Measurements from ENCODE around the gene SPAG16.

SPAG16 gene

GRCh38 chr2:214077727-214078126 is 793.5 kb downstream of the SPAG16 start:
- no peak for TF ChIP-seq ZFP30 (CRISPR knock-in tag; IDR thresholded peaks at IDR 0.05)
- no peak for TF ChIP-seq TOX (CRISPR knock-in tag; IDR thresholded peaks at IDR 0.05; ENCODE audit: borderline replicate concordance)
- no peak for TF ChIP-seq ZNF565 (CRISPR knock-in tag; conservative IDR thresholded peaks at IDR 0.05; ENCODE audit: low read depth)
- no peak for TF ChIP-seq OSR1 (CRISPR knock-in tag; IDR thresholded peaks at IDR 0.05)
- no peak for TF ChIP-seq ARNTL (CRISPR knock-in tag; IDR thresholded peaks at IDR 0.05; ENCODE audit: borderline replicate concordance, low read depth)
- no peak for TF ChIP-seq TSHZ2 (CRISPR knock-in tag; IDR thresholded peaks at IDR 0.05)
- no peak for TF ChIP-seq RARB (CRISPR knock-in tag; IDR thresholded peaks at IDR 0.05)
- TF ChIP-seq ESRRG (CRISPR knock-in tag; IDR thresholded peaks at IDR 0.05): no peak
- ATAC-seq: no peak

- TF ChIP-seq OSR1 (CRISPR knock-in tag; IDR thresholded peaks at IDR 0.05) (no peak), CSRNP3 (CRISPR knock-in tag; IDR thresholded peaks at IDR 0.05) (no peak), ZC3H10 (CRISPR knock-in tag; IDR thresholded peaks at IDR 0.05) (no peak), ARNTL (CRISPR knock-in tag; IDR thresholded peaks at IDR 0.05; ENCODE audit: borderline replicate concordance, low read depth) (no peak), ESRRG (CRISPR knock-in tag; IDR thresholded peaks at IDR 0.05) (no peak), ZFP30 (CRISPR knock-in tag; IDR thresholded peaks at IDR 0.05) (no peak), PPARA (CRISPR knock-in tag; IDR thresholded peaks at IDR 0.05; ENCODE audit: borderline replicate concordance) (no peak), POU6F1 (CRISPR knock-in tag; IDR thresholded peaks at IDR 0.05; ENCODE audit: borderline replicate concordance, low read depth) (no peak), TSHZ2 (CRISPR knock-in tag; IDR thresholded peaks at IDR 0.05) (no peak), TCF4 (CRISPR knock-in tag; IDR thresholded peaks at IDR 0.05; ENCODE audit: borderline replicate concordance) (no peak), ZNF565 (CRISPR knock-in tag; conservative IDR thresholded peaks at IDR 0.05; ENCODE audit: low read depth) (no peak), GLIS3 (CRISPR knock-in tag; IDR thresholded peaks at IDR 0.05) (no peak), BACH2 (CRISPR knock-in tag; IDR thresholded peaks at IDR 0.05; ENCODE audit: borderline replicate concordance) (no peak), CREB5 (CRISPR knock-in tag; IDR thresholded peaks at IDR 0.05; ENCODE audit: low read depth) (no peak)
- no peak for ATAC-seq
Observed at GRCh38 chr2:214079032-214079431, 794.8 kb downstream of the SPAG16 start.

- no peak for ATAC-seq
- no peak for TF ChIP-seq ARNTL (CRISPR knock-in tag; IDR thresholded peaks at IDR 0.05; ENCODE audit: borderline replicate concordance, low read depth)
- no peak for TF ChIP-seq ZNF8 (CRISPR knock-in tag; IDR thresholded peaks at IDR 0.05)
- no peak for TF ChIP-seq CSDC2 (CRISPR knock-in tag; IDR thresholded peaks at IDR 0.05)
- TF ChIP-seq TCF4 (CRISPR knock-in tag; IDR thresholded peaks at IDR 0.05; ENCODE audit: borderline replicate concordance): no peak
- TF ChIP-seq ZC3H10 (CRISPR knock-in tag; IDR thresholded peaks at IDR 0.05): no peak
- no peak for TF ChIP-seq POU6F1 (CRISPR knock-in tag; IDR thresholded peaks at IDR 0.05; ENCODE audit: borderline replicate concordance, low read depth)
- TF ChIP-seq CREB5 (CRISPR knock-in tag; IDR thresholded peaks at IDR 0.05; ENCODE audit: low read depth): no peak
- TF ChIP-seq TOX (CRISPR knock-in tag; IDR thresholded peaks at IDR 0.05; ENCODE audit: borderline replicate concordance): no peak
- TF ChIP-seq OSR1 (CRISPR knock-in tag; IDR thresholded peaks at IDR 0.05): no peak
- TF ChIP-seq ESRRG (CRISPR knock-in tag; IDR thresholded peaks at IDR 0.05): no peak
- no peak for TF ChIP-seq CSRNP3 (CRISPR knock-in tag; IDR thresholded peaks at IDR 0.05)
Observed at GRCh38 chr2:214088536-214088935, 804.3 kb downstream of the SPAG16 start.
